CD4-positive, alpha-beta T cell treated with Interleukin-17A for 4 hours (primary cell): ENCODE data around the gene ELL3.
"Not testable (repeated sequence)": the region's sequence is repeated elsewhere in the genome, so short reads cannot be mapped to it uniquely, and the experiment has no call there.

ENCODE experiments used
- DNase-seq: peaks from one replicate; pipeline ENCODE4 v3.0.0-alpha.2; 2020; ENCODE audit warnings: mixed read lengths

The ELL3 gene

GRCh38 chr15:43776718-43777266, at the start of gene ELL3:
TSS of gene ELL3 (minus strand) at chr15:43776966. CDS start at chr15:43776901, 65 bp downstream.
- peak; percentile 91 for DNase-seq

- DNase-seq: no peak
These were observed 49.3 kb upstream of the ELL3 start for GRCh38 chr15:43826029-43826507.

GRCh38 chr15:43825305-43825704, 48.5 kb upstream of the ELL3 start:
- DNase-seq: not testable (repeated sequence)

- DNase-seq: peak; percentile 93
These were observed 47.8 kb upstream of the ELL3 start, which contains the start of gene MFAP1 for GRCh38 chr15:43824302-43825246. TSS of gene MFAP1 (minus strand) at chr15:43824690. CDS start at chr15:43824569, 121 bp downstream.

- DNase-seq: no peak
These were observed 44.7 kb upstream of the ELL3 start for GRCh38 chr15:43821505-43821904.

DNA sequence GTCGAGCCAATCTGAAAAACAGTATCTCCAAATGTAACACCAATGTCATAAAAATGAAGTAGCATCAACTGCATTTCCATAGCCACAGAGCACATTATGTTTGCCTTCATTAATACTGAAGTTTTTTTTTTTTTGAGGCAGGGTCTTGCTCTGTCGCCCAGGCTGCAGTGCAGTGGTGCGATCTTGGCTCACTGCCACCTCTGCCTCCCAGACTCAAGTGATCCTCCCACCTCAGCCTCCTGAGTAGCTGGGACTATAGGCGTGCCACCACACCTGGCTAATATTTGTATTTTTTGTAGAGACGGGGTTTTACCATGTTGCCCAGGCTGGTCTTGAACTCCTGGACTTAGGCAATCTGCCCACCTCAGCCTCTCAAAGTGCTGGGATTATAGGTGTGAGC, 38.3 kb upstream of the ELL3 start:
- not testable (repeated sequence) for DNase-seq

- no peak for DNase-seq
These were observed 32.4 kb upstream of the ELL3 start for GRCh38 chr15:43808960-43809678.

DNA sequence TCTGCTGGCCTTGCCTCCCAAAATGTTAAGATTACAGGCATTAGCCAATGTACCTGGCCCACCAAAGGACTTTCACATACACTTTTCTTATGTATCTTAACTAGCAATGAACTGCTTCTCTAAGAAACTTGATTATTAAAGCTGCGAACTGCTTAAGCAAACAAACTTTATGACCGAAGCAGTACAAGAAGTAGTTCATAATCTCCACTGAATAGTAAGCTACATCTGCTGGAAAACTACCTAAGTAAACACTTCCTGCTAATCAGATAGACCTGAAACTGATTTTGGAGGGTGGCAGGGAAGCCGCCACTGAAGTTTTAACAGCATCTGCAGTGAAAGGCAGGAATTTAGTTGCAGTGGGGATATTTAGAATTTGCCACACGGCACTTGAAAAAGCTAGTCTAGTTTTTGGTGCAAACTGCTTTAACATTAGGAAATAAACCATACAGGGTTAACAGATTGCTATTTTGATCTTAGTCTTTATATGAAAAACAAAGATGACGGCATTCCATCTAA, 31.7 kb upstream of the ELL3 start:
- no peak for DNase-seq

GRCh38 chr15:43802676-43803075, 25.9 kb upstream of the ELL3 start:
- not testable (repeated sequence) for DNase-seq

GRCh38 chr15:43800286-43801141, 23.7 kb upstream of the ELL3 start, which contains the start of gene HYPK:
TSS of gene HYPK (plus strand) at chr15:43800599. CDS start at chr15:43800623, 24 bp downstream.
- peak; percentile 96 for DNase-seq

DNA sequence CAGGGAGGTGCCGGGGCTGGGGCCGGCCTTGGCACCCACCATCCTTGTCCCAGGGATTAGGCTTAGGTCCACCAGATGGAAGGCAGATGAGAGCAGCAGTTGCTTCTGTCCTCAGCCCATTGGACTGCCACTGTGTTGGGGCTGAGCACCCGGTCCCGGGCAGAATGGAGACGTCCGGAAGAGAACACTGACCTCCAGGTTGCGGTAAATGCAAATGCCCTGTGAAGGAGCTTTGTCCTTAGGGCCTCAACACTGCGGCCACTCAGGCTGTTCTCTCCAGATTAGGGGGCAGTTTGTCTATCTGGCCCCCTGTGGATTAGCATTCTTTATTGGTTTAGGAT, 23.1 kb upstream of the ELL3 start, which contains the start of gene SERINC4:
SERINC4 (minus strand) TSS at position 276 of the 341 bp plus-strand sequence; CDS start at position 42, 234 bp downstream.
- no peak for DNase-seq

DNA sequence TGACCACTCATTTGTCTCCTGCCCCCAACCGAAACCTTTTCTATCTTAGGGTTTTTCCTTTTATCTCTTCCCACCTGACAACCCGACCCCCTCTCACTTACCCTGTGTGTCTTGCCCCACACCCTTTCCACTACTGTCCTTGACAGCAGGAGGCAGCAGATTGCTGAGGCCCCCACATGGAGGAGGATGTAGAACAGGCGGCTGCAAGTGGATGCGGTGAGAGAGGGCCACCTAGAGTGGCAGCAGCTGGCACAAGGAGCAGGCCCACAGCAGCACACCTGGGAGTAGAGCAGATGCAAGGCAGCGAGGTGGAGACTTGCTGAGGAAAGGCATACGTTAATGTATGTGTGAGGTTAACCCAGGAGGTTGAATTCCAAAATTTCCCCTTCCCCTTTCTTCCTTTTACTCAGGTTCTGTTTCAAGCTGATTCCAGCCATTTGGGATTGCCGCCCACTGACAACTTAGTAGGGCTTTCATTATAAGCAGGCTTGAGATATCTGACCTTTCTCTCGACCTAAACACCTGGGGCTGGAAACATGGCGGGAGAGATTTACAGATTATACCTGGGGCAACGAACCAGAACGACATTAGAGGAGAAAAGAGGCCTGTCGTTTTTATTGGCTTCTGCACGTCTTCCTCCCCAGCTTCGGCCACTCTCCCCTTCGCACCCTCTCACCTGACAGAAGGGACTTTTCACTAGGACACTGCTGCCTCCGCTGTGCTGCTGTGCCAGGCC, 22.6 kb upstream of the ELL3 start:
- DNase-seq: no peak

GRCh38 chr15:43796566-43796965, 19.8 kb upstream of the ELL3 start:
- DNase-seq: no peak

- DNase-seq: no peak
These were observed 19.2 kb upstream of the ELL3 start for GRCh38 chr15:43795997-43796396.

DNA sequence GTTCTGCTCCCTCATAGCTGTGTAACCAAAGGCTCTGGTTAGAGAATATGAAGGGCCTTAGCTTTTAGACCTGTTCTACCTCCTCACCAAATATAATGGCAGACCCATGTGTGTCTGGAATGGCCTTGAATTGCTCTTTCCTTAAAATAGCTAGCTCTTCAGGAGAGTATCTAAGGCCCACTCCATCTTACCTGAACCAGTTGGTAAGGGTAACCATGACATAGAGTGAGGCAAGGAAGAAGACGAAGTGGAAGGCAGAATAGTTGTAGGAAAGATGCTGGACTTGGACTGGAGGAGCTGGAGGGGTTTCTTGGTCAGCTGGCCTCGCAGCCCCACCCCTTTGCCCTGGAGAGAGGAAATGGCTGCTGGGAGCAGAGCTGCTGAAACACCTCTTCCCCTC, 18.4 kb upstream of the ELL3 start:
- DNase-seq: no peak

DNA sequence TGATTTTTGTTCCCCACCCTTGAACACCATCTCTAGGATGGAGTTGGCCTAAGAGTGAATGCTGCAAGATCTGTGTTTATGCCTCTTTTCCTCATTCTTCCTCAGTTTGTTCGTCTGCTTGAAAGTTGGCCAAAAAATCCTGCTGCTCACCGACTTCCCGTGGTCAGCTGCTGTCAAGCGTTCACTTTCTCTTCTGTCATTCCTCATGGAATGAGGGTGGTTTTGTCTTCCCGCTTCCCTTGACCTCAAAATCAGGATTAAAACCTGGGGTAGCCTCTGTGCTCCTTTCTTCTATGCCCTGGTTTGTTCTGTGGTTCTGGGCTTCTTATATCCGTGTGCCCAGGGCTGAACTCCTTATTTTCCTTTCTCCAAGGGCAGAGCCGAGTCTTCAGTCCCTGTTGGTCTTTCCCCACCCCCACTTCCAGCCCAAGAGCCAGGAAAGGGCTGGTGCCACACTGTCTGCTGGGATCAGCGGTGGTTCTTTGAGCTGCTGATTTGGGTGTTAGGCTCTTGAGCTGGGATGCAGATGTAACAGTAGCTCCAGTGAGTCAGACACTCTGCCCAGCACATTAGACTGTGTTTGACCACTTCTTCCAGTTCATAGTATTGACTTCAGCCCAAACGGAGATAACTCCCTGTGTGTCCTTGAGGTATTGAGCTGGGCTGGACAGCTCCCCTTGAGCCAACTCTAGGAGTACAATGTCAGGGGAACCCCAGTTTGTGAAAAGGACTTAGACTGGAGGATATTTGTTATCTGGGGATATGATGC, 17.7 kb upstream of the ELL3 start:
- DNase-seq: no peak

GRCh38 chr15:43793647-43794046, 16.9 kb upstream of the ELL3 start:
- DNase-seq: no peak

GRCh38 chr15:43792761-43793476, 16.2 kb upstream of the ELL3 start:
- peak; percentile 28 for DNase-seq

DNA sequence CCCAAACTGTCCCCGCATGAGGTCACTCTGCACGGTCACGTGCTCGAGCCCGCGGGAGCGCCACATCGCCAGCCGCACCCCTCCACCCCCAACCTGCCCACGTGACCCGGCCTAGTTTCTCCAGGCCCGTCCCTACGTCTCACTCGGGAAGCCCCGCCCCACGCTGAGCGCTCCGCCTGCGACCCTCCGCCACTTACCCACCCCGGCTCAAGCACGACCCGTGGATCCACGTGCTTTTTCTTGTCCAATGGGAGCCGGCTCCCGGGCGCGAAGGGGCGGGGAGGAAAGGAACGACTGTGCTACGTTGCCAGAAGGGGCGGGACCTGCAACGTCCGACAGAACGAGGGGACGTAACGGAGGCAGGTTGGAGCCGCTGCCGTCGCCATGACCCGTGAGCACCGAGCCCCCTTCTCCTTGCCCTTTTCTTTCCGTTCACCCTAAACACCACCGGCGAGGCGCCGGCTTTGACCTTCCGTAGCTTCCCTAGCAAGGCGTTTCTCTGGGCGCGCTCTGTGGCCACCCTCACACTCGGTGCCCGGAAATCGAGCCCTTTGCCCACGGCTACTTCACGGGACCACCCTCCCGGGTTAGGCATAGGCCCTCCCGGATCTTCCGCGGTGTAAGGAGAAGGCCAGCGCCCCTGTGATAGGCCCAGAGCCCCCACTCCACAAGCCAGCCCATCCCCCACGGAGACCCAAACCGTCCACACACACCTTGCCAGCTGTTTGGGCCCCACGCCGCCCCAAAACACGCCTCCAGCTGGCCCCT, 15.4 kb upstream of the ELL3 start, which contains the start of gene SERF2:
SERF2 (plus strand) TSS at position 328 of the 768 bp plus-strand sequence; CDS start at position 385, 57 bp downstream.
- peak; percentile 100 for DNase-seq
